Measurements from ENCODE around the gene CRB3. TPM values are rescaled to one million over a fixed set of nuclear protein-coding genes. Genes with fewer than 3 reads are reported as not detected.

Gene CRB3
- total and polyA plus RNA-seq, 9 of the 15 experiments (the other 6 are each of a cell fraction or from before 2014, with no cell fraction given) = 0.49 TPM; not detected in 8

- TF ChIP-seq, protein P1, sequence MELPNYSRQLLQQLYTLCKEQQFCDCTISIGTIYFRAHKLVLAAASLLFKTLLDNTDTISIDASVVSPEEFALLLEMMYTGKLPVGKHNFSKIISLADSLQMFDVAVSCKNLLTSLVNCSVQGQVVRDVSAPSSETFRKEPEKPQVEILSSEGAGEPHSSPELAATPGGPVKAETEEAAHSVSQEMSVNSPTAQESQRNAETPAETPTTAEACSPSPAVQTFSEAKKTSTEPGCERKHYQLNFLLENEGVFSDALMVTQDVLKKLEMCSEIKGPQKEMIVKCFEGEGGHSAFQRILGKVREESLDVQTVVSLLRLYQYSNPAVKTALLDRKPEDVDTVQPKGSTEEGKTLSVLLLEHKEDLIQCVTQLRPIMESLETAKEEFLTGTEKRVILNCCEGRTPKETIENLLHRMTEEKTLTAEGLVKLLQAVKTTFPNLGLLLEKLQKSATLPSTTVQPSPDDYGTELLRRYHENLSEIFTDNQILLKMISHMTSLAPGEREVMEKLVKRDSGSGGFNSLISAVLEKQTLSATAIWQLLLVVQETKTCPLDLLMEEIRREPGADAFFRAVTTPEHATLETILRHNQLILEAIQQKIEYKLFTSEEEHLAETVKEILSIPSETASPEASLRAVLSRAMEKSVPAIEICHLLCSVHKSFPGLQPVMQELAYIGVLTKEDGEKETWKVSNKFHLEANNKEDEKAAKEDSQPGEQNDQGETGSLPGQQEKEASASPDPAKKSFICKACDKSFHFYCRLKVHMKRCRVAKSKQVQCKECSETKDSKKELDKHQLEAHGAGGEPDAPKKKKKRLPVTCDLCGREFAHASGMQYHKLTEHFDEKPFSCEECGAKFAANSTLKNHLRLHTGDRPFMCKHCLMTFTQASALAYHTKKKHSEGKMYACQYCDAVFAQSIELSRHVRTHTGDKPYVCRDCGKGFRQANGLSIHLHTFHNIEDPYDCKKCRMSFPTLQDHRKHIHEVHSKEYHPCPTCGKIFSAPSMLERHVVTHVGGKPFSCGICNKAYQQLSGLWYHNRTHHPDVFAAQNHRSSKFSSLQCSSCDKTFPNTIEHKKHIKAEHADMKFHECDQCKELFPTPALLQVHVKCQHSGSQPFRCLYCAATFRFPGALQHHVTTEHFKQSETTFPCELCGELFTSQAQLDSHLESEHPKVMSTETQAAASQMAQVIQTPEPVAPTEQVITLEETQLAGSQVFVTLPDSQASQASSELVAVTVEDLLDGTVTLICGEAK (IDR thresholded peaks at IDR 0.05) = no peak
- TF ChIP-seq, protein P1 (CRISPR knock-in tag; IDR thresholded peaks at IDR 0.05) = no peak
- TF ChIP-seq, protein P2, sequence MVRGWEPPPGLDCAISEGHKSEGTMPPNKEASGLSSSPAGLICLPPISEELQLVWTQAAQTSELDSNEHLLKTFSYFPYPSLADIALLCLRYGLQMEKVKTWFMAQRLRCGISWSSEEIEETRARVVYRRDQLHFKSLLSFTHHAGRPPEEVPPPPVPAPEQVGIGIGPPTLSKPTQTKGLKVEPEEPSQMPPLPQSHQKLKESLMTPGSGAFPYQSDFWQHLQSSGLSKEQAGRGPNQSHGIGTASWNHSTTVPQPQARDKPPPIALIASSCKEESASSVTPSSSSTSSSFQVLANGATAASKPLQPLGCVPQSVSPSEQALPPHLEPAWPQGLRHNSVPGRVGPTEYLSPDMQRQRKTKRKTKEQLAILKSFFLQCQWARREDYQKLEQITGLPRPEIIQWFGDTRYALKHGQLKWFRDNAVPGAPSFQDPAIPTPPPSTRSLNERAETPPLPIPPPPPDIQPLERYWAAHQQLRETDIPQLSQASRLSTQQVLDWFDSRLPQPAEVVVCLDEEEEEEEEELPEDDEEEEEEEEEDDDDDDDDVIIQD (CRISPR knock-in tag; IDR thresholded peaks at IDR 0.05) = no peak
- TF ChIP-seq ZNF253 (CRISPR knock-in tag; conservative IDR thresholded peaks at IDR 0.05) = no peak
Observed at GRCh38 chr19:6427131-6427530, 36.9 kb upstream of the CRB3 start (continued).

All from K562 (cell line).